NB4 (cell line): ENCODE data around the gene GRAMD1C.

ENCODE experiments used
- DNase-seq: peaks from one replicate; pipeline ENCODE4 v3.0.0; 2010; ENCODE audit warnings: low read depth
- H3K4me3 ChIP-seq: one replicate; pipeline ENCODE4 v1.5.1; 2011; ENCODE audit warnings: mild to moderate bottlenecking, low read depth, low read length, moderate library complexity
- CTCF ChIP-seq: IDR thresholded peaks from one replicate; pipeline ENCODE4 v1.5.1; 2012; ENCODE audit warnings: low read depth, low read length
- MAX ChIP-seq: IDR thresholded peaks from 2 replicates; pipeline ENCODE4 v1.6.1; 2011; ENCODE audit warnings: low read depth, low read length
- MYC ChIP-seq: IDR thresholded peaks from 2 replicates; pipeline ENCODE4 v1.6.1; 2011; ENCODE audit warnings: low read depth, low read length
- POLR2A ChIP-seq: IDR thresholded peaks from 2 replicates; pipeline ENCODE4 v1.6.1; 2011; ENCODE audit warnings: mild to moderate bottlenecking; ENCODE audit not compliant: insufficient read length; ENCODE audit errors: extremely low read depth

GRAMD1C gene

GRCh38 chr3:113910966-113911365 lies 72.4 kb downstream of the GRAMD1C start:
- H3K4me3 ChIP-seq = no peak overlapping the region
- DNase-seq = no peak
- TF ChIP-seq POLR2A (no peak), CTCF (no peak), MYC (no peak), MAX (no peak)

GRCh38 chr3:113912552-113913236 lies 74.1 kb downstream of the GRAMD1C start:
- no peak overlapping the region for H3K4me3 ChIP-seq
- peak; percentile 62 for DNase-seq

DNA sequence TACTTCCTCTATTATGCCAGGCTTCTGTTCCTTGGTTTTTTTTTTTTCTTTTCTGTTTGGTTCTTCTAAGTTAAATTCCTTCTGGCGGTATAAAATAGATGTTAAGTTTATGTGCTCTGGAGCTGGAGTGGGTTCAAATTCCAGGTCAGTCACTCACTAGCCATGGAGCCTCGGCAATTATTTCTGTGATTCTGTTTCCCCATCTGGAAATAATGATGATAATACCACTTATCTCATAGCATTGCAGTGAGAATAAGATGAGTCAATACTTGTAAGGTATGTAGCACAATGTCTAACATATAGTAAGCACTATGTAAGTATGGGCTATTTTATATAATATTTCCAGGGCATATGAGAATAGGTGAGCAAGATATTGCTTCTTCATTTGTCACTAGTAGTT lies 76.1 kb downstream of the GRAMD1C start:
- H3K4me3 ChIP-seq = no peak overlapping the region
- TF ChIP-seq MAX = no peak
- no peak for TF ChIP-seq MYC
- no peak for TF ChIP-seq CTCF
- TF ChIP-seq POLR2A = no peak
- no peak for DNase-seq

More at GRCh38 chr3:113912552-113913236, 74.1 kb downstream of the GRAMD1C start:
- TF ChIP-seq MYC = no peak; the same call in 1 of the 2 replicates
- TF ChIP-seq CTCF = peak; percentile 41

DNA sequence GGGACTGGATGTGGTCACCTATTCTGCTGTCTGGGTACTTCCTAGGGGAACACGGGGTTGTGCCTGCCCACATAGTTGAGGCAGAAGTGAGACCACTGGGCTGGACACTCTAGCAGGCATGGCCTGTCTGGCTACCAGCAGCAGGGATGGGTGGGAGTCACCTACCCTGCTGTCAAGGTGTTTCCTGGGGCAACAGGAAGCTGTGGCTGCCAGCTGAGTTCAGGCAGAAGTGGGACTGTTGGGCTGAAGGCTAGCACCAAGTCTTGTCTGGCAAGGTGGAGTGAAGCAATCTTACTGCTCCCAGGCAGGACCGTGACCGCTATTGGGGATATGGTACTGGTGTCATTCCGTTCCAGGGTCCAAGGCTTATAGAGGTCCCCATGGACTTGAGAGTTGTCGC lies 89.0 kb downstream of the GRAMD1C start:
- no peak overlapping the region for H3K4me3 ChIP-seq
- DNase-seq = peak; percentile 1

DNA sequence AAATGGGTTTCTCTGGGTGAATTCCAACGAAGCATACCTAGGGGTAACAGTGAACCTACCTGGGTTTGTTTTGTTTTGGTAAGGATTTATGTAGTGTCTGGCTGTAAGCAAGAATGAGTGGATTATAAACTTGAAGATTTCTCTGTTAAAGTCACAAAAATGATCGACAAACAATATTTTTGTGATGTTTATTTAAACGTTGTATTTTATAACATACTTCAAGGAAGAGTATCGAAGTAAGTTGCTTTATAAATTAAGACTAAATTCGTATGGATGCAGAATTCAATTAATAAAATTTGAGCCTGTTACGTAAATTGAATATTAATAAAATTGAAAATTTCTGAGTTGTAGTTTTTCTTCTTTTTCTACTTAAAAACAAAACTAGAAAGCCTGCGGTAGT lies 108.2 kb downstream of the GRAMD1C start:
- TF ChIP-seq POLR2A (no peak), MYC (no peak)
- no peak for DNase-seq
- peak overlapping the region; percentile 49 for H3K4me3 ChIP-seq

More for the DNA sequence above, 89.0 kb downstream of the GRAMD1C start:
- TF ChIP-seq MYC = no peak
- no peak for TF ChIP-seq MAX
- TF ChIP-seq POLR2A = no peak
- no peak for TF ChIP-seq CTCF

DNA sequence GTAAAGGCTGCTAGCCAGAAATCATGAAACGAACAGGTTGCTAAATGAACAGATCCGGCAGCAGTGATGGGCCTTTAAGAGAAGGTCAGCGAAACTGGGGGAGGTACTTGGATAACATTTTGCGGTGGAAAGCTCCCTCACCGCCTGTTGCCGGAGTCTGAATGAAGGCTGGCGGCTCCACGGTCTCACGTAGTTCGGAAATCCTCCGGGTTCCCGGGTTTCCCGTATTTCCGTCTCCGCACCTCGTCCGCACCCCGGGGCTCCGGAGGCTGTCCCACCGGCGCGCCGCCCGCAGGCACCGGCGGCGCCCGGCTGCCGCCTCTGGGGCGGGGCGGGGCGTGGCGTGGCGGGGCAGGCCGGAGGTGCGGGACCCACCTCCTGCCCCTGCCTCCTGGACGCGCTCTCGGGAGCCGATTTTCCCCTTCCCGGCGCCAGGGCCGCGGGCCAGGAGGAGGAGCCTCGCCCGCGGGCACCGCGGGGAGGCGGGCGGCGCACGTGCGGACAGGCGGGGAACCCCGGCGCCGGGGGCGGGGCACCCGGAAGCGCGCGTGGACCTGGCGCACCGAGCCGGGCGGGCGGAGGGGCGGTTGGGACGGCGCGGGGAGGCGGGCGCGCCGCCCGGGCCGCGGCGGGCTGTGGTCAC lies 108.9 kb downstream of the GRAMD1C start, which contains the start of gene ZDHHC23:
TSS of gene ZDHHC23 (plus strand) at position 642 of the 643 bp plus-strand sequence. CDS start 790 bp downstream, outside the sequence.
- H3K4me3 ChIP-seq = peak within 1 kb of the TSS; percentile 49
- DNase-seq = peak; percentile 51
- TF ChIP-seq MYC = peak; percentile 59; the same call in 1 of the 2 replicates
- TF ChIP-seq MAX = peak; percentile 68
- no peak for TF ChIP-seq POLR2A
